Limb (tissue), 2 donors: ENCODE data around the gene AGBL3.
"Not testable (repeated sequence)": the region's sequence is repeated elsewhere in the genome, so short reads cannot be mapped to it uniquely, and the experiment has no call there.

Source experiments
- DNase-seq, 2 donors: peaks; one replicate each; pipeline ENCODE4 v3.0.0-alpha.2; 2016; ENCODE audit errors: extremely low spot score in 2 of 2

Gene AGBL3

GRCh38 chr7:135167365-135167917, 181.1 kb downstream of the AGBL3 start:
- DNase-seq, result no peak

DNA sequence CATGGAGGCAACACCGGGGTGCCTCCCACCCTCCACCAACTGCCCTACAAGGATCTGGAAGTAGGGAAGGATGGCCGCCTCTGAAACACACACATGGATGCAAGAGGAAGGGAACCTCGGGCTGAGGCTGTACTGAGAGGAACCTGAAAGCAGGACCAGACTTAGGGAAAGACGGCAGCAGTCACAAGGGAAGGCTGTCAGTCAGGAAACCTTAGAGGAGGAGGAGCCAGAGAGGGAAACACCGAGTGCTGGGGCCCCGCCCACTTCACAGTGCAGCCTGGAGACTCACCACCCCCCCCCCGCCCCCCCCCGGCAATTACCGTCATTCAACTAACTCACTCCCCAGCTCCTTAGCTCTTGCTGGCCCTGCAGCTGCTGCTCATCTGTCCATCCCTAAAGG, 181.7 kb downstream of the AGBL3 start:
- DNase-seq, result no peak

GRCh38 chr7:135168489-135169140, 182.3 kb downstream of the AGBL3 start:
- no peak for DNase-seq

DNA sequence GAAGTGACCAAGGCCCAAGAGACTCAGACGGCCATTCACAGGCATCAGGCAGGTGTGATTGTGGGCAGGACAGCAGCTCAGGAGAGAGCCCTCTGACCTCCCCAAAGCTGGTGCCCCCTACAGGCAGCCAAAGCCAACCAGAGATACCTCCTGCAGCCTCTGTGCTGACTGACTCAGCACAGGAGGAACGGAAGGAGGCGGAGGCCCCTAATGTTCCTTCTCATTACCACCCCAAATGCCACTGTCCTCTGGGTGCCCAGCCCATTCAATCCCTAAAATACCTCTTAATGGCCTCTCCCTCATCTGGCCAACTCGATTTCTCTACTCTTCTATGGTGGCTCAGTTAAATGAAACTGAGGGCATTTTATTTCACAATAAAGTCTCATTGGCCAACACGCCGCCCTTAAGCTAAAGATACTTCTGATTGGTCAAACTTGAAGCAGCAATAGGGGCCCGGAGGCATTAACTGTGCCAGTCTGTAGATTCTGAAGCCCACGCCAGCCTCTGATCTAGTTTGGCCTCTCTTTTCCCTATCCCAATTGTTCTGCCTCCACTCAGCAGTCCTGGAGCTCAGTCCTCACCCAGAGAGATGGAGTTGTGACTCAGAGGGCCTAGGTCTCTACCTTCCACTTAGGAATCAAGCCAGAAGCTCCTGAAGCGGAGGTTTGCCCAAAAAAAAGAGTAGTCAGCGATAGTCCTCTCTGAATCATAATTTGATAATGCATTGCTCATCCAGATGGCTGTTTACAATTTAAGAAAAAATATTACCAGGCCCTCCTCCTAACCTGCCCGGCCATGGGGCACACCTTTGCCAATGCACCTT, 183.0 kb downstream of the AGBL3 start:
- no peak for DNase-seq

DNA sequence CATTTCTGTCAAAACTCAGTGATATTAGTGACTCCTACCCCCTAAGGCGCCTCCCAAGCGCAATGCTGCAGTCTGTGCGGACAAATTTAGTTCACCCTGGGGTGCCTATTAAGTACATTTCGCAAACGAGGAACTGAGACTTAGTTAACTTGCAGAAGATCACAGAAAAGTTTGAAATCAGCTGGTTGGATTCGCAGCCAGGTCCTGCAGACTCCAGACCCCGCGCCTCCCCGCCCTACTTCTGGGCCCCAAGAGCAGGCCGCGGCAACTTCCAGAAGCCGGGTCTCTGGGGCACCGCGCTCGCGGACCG, 183.6 kb downstream of the AGBL3 start:
- DNase-seq, result no peak

DNA sequence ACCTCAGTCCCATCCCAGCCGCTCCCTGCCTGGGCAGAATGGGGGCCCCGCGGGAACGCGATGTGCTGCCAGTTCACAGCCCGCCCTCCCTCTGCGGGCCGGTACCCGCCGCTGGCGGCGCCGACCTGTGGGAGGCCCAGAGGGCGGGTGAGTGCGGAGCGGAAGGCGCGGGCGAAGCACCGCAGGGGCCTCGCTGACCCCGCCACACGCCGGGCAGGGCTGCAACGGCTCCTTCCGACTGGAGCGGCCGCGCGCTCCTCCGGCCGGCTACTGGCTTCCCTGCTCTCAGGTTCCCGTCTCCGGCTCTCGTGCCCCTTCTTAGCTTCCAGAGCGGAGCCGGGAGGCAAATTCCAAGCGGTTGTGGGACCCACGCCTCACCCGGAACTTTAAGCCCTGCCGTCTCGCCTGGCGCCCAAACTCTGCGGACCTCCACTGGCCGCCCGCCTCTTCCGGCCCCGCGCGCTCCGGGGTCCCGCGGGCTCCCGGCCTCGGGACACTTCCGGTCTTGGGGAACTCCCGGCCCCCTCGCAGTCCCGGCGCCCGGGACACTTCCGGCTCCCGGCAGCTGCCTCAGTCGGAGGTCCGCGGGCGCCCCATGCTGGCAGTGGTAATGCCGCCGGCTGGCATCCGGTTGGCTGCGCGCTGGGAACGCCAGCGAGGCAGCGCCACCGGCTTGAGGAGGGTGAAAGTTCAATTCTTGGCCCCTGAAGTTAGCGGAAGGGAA, 184.1 kb downstream of the AGBL3 start, which contains the start of gene CYREN:
Gene CYREN (minus strand): TSS at position 434 of the 724 bp plus-strand sequence. CDS start 1,785 bp downstream, outside the sequence.
- peak; percentile 93 for DNase-seq

GRCh38 chr7:135170998-135171481, 184.7 kb downstream of the AGBL3 start:
- not testable (repeated sequence) for DNase-seq

DNA sequence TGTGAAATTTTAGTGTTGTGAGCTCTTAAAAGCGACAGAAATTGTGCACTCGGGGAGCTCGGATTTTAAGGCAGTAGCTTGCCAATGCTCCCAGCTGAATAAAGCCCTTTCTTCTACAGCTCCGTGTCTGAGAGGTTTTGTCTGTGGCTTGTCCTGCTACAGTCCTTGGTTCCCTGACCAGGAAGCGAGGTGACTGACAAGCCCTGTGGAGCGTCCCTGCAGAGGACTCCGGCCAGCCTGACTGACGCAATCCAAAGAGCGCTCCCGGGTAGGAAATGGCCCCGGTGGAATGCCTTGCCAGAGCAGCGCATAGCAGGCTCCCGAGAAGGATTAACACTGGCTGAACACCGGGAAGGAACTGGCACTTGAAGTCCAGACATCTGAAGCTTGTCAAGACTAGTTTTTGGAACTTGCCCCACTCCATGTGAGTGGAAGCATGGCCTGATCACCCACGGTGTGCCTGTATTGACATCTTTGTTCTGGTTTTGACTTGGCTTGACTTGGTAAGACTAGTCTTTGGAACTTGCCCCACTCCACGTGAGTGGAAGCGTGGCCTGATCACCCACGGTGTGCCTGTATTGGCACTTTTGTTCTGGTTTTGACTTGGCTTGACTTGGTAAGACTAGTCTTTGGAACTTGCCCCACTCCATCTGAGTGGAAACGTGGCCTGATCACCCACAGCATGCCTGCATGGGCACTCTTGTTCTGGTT, 185.4 kb downstream of the AGBL3 start:
- peak in 1 of 2 donors; percentile 53 for DNase-seq

- peak in 1 of 2 donors; percentile 5 for DNase-seq
Observed at GRCh38 chr7:135173916-135174315, 187.6 kb downstream of the AGBL3 start.

DNA sequence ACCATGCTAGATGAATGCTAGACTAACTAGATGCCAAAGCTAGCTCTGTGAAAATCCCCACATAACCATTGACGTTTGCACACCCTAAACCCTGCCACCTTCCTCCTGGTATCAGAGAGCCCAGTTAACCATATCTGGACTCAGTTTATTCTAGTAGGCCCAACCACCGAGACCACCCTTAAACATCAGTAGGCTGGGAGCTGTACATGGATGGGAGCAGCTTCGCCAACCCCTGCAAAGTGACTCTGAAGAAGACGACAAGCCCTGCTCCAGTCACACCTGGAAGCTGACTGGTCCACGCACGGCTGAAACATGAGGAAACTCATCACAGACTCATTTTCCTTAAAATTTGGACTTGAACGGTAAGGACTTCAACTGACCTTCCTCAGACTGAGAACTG, 188.6 kb downstream of the AGBL3 start:
- DNase-seq, result no peak

- DNase-seq, result peak in 1 of 2 donors; percentile 7
Observed at GRCh38 chr7:135175931-135176330, 189.6 kb downstream of the AGBL3 start.

- peak in 1 of 2 donors; percentile 16 for DNase-seq
Observed at GRCh38 chr7:135177028-135177696, 190.9 kb downstream of the AGBL3 start.

- peak in 1 of 2 donors; percentile 9 for DNase-seq
Observed at GRCh38 chr7:135178364-135178763, 192.1 kb downstream of the AGBL3 start.

DNA sequence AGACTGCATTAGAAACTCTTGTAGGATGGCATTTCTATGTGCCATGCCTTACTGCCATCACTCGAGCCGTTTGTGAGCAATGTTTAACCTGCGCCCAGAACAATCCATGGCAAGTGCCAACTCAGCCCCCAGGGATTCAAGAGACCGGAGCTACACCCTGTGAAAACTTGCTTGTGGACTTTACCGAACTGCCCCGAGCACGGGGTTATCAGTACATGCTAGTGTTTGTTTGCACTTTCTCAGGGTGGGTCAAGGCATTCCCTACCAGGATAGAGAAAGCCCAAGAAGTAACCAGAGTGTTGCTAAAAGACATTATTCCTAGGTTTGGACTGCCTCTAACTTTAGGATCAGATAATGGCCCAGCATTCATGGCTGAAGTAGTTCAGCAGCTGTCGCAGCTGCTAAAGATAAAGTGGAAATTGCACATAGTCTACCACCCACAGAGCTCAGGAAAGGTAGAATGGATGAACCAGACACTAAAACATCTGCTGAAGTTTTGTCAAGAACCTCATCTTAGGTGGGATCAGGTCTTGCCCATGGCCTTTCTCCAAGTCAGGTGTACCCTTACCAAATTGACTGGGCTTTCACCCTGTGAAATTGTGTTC, 193.1 kb downstream of the AGBL3 start:
- peak in 1 of 2 donors; percentile 12 for DNase-seq

DNA sequence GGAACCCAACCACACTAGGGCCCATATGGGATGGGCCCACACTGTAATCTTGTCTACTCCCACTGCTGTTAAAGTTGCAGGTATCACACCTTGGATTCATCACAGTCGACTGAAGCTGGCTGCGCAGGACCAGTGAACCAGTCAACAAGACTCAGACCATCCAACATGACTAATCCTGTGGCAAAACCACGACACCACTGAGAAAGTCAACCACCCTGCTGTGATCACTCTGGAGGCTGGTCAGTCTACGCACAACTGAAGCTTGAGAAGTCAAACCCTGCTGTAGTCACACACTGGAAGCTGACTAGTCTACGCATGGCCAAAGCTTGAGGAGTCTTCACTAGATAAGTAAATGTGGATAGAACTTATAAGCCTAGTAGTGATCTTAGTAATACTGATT, 193.8 kb downstream of the AGBL3 start:
- DNase-seq, result peak in 1 of 2 donors; percentile 4

DNA sequence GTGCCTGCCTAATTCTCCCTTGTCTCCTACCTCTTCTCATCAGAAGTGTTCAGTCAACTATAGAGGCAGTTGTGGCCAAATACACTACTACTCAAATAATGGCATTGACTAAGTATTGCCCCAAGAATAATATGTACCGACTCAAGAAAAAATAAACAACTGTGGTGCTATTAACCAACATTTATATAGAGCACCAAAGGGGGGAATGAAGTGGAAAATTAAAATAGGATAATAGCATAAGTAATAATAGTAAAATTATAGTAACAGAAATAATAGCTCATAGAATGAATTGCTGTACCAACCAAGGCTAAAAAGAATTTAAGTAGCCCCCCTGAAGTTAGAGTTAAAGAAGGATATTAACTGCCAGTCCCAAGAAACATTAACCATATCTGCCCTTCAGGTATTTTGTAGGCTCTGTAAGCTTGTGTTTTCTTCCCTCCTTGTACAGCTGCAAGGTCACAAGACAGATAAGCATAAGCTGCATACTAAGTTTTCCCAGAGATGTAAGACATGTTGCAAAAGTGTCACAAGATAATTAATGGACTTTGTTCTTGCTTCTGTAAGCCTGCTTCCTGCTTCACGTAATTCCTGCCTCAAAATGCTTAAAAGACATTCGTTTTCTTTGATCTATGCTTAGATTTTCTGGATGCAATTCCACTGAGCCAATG, 195.1 kb downstream of the AGBL3 start:
- no peak for DNase-seq

DNA sequence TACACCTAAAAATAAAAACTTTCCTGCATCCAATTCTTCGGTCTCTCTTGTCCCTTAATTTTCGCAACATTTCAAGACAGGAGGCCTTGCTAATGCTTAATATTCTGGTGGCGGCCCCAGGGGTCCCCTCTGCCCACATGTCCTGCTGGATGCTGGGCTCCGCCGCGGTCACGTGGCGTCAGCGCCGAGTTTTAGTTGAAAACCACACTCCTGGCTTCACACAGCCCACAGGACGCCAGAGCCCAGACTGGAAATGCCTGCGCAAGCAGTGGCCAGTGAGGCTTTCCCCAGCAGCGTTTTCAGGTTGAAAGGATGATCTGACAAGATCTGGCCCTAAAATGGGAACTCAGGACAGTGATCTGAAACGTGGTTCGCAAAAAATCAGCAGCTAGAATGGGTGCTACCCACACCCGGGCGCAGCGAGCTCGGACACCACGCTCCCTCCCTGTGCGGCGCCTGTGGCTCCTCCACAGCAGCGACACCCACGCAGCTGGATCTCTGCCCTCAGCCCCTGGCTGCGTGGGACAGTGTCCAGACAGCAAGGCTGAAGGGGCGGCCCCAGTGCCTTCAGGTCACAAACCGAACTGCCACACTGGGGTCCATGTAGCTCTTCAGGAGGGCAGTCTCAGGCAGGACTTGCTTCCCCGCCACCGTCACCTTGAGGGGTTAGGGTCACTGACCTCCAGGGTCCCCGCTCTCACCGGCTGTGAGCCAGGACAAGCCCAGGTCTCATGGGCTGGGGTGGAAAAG, 195.8 kb downstream of the AGBL3 start:
- peak in 1 of 2 donors; percentile 11 for DNase-seq

GRCh38 chr7:135183478-135183877, 197.2 kb downstream of the AGBL3 start:
- peak in 1 of 2 donors; percentile 4 for DNase-seq
